GM08714 (cell line): ENCODE measurements around the gene TREX2.

Experiments
- H3K4me3 ChIP-seq: fragments of 200-500 bp; sonication (Bioruptor generic); 2 replicates; pipeline ENCODE4 v1.5.1; 2014; ENCODE audit warnings: mild to moderate bottlenecking, low read length, inconsistent platforms
- ZNF274 ChIP-seq: IDR thresholded peaks from 2 replicates; pipeline ENCODE4 v1.6.1; 2012; ENCODE audit warnings: mild to moderate bottlenecking, low read depth, low read length

Gene TREX2

GRCh38 chrX:153414856-153415510 lies 30.9 kb downstream of the TREX2 start:
- H3K4me3 ChIP-seq: no peak overlapping the region
- no peak for TF ChIP-seq ZNF274

- no peak overlapping the region for H3K4me3 ChIP-seq
- TF ChIP-seq ZNF274: no peak
These were observed 32.1 kb downstream of the TREX2 start for GRCh38 chrX:153413731-153414130.

- no peak overlapping the region for H3K4me3 ChIP-seq
- TF ChIP-seq ZNF274: no peak
These were observed 32.8 kb downstream of the TREX2 start for GRCh38 chrX:153412746-153413720.

- TF ChIP-seq ZNF274: no peak
- H3K4me3 ChIP-seq: peak overlapping the region; percentile 60; the same call in 1 of the 2 replicates
These were observed 33.8 kb downstream of the TREX2 start for GRCh38 chrX:153411988-153412574.

- no peak for TF ChIP-seq ZNF274
- peak within 1 kb of the TSS; percentile 60; the same call in 1 of the 2 replicates for H3K4me3 ChIP-seq
These were observed 34.4 kb downstream of the TREX2 start, which contains the start of gene ZFP92 for GRCh38 chrX:153411255-153411987. Gene ZFP92 (plus strand): TSS chrX:153411472. CDS start chrX:153418323, 6,851 bp downstream.

GRCh38 chrX:153410888-153411254 lies 35.0 kb downstream of the TREX2 start:
- H3K4me3 ChIP-seq: no peak overlapping the region; the same call in 1 of the 2 replicates

GRCh38 chrX:153410373-153410772 lies 35.5 kb downstream of the TREX2 start:
- TF ChIP-seq ZNF274: no peak

More at GRCh38 chrX:153410888-153411254, 35.0 kb downstream of the TREX2 start:
- TF ChIP-seq ZNF274: no peak

GRCh38 chrX:153409414-153410101 lies 36.3 kb downstream of the TREX2 start:
- no peak overlapping the region for H3K4me3 ChIP-seq

More at GRCh38 chrX:153410373-153410772, 35.5 kb downstream of the TREX2 start:
- H3K4me3 ChIP-seq: no peak overlapping the region

GRCh38 chrX:153408871-153409351 lies 36.9 kb downstream of the TREX2 start:
- no peak overlapping the region for H3K4me3 ChIP-seq

More at GRCh38 chrX:153409414-153410101, 36.3 kb downstream of the TREX2 start:
- TF ChIP-seq ZNF274: no peak

GRCh38 chrX:153408221-153408721 lies 37.6 kb downstream of the TREX2 start:
- no peak overlapping the region for H3K4me3 ChIP-seq
- no peak for TF ChIP-seq ZNF274

More at GRCh38 chrX:153408871-153409351, 36.9 kb downstream of the TREX2 start:
- TF ChIP-seq ZNF274: no peak

- TF ChIP-seq ZNF274: no peak
- H3K4me3 ChIP-seq: no peak overlapping the region
These were observed 38.1 kb downstream of the TREX2 start for GRCh38 chrX:153407736-153408135.

GRCh38 chrX:153406903-153407302 lies 39.0 kb downstream of the TREX2 start:
- no peak for TF ChIP-seq ZNF274
- no peak overlapping the region for H3K4me3 ChIP-seq

- H3K4me3 ChIP-seq: no peak overlapping the region
- no peak for TF ChIP-seq ZNF274
These were observed 39.8 kb downstream of the TREX2 start for GRCh38 chrX:153406011-153406410.
